ENCODE results near the gene TAPBPL. TPM values are rescaled to one million over a fixed set of nuclear protein-coding genes. Genes with fewer than 3 reads are reported as not detected.
"Not testable (repeated sequence)": the region's sequence is repeated elsewhere in the genome, so short reads cannot be mapped to it uniquely, and the experiment has no call there.

The TAPBPL gene
- polyA plus RNA-seq, 4 donors = 11.4 to 23.1 (median 16.9) TPM

DNA sequence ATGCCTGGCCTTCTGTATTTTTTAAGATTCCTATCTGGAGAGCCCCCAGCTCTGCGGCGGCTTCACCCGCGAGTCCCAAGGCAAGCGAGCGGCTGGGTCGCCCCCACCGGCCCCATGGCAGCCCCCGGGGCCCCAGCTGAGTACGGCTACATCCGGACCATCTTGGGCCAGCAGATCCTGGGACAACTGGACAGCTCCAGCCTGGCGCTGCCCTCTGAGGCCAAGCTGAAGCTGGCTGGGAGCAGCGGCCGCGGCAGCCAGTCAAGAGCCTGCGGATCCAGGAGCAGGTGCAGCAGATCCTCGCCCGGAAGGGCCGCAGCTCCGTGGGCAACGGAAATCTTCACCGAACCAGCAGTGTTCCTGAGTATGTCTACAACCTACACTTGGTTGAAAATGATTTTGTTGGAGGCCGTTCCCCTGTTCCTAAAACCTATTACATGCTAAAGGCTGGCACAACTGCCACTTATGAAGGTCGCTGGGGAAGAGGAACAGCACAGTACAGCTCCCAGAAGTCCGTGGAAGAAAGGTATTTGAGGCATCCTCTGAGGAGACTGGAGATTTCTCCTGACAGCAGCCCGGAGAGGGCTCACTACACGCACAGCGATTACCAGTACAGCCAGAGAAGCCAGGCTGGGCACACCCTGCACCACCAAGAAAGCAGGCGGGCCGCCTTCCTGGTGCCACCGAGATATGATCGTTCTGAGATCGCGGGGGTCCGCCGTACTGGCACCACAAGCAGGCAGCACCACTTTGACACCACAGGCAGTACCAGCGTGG is 25.9 kb downstream of the TAPBPL start:
- DNase-seq (ENCODE audit: low read depth in 4 of 4, low spot score in 3 of 4) = not testable (repeated sequence)

DNA sequence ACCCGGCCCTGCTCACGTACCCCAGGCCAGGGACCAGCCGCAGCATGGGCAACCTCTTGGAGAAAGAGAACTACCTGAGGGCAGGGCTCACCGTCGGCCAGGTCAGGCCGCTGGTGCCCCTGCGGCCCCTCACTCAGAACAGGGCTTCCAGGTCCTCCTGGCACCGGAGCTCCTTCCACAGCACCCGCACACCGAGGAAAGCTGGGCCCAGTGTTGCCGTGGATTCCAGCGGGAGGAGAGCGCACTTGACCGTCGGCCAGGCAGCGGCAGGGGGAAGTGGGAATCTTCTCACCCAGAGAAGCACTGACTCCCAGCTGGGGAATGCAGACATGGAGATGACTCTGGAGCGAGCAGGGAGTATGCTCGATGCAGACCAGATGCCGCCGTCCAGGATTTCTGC is 26.6 kb downstream of the TAPBPL start:
- DNase-seq (ENCODE audit: low read depth in 4 of 4, low spot score in 3 of 4) = no peak

DNA sequence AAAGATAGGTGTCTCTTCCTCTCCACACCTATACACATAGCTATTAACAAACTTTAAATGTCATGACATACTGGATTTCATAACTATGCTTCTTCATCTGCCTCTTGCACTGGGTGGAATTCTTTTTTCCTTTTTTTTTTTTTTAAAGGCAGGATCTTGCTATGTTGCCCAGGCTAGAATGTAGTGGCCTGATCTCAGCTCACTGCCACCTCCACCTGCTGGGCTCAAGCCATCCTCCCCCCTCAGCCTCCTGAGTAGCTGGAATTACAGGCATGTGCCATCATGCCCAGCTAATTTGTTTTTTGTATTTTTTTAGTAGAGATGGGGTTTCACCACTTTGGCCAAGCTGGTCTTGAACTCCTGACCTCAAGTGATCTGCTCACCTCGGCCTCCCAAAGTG is 36.4 kb downstream of the TAPBPL start:
- no peak for DNase-seq (ENCODE audit: low read depth in 4 of 4, low spot score in 3 of 4)

DNA sequence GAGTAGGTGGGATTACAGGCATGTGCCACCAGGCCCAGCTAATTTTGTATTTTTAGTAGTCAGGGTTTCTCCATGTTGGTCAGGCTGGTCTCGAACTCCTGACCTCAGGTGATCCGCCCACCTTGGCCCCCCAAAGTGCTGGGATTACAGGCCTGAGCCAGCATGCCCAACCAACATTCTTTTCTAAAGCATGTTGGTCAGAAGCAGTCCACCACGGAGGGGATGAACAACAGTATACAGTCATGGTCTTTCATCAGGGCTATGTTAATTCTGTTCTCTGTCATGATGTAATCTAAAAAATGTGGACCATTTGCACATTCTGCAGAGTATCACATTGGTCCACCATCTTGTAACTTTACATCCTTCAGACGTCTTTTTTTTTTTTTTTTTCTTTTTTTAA is 37.6 kb downstream of the TAPBPL start:
- no peak for DNase-seq (ENCODE audit: low read depth in 4 of 4, low spot score in 3 of 4)

DNA sequence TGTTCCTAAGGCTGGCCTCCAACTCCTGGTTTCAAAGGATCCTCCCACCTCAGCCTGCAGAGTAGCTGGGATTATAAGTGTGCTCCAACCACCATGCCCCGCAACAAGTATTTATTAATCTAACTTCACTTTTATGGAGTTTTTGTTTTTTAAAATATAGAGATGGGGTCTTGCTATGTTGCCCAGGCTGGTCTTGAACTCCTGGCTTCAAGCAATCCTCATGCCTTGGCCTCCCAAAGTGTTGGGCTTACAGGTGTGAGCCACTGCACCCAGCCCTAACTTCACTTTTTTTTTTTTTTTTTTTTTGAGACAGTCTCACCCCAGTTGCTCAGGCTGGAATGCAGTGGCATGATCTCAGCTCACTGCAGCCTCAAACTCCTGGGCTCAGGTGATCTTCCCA is 38.8 kb downstream of the TAPBPL start:
- DNase-seq (ENCODE audit: low read depth in 4 of 4, low spot score in 3 of 4) = not testable (repeated sequence)

DNA sequence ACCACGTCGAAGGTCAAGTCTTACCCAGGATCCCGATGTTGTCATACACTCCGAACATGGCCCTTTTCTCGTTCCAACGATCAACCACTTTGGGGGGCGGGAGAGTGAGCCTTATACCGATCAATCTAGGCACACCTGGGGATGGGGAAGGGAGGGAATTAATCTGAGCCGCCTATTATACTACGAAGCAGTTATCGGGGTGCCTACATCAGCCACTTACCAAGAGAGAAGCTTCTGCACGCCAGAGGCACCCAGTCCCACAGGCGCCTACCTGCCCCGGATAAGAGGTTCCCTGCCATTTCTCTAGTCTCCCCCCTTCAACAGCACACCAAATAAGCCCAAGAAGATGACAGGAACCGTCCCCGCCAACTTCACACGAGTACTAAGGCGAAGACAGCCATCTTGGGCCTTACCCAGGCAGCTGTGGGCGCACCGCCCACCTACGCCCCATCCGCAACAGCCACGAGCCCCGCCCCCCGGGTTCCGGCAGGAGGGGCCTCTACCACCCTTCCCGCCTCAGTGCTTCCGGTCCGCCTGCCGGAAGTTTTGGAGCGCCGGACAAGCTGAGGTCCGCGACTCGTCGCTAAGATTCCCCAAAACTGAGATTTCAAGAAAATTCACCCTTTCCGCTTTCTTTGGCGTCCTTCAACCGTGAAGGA is 41.1 kb downstream of the TAPBPL start, which contains the start of gene MRPL51:
MRPL51 (minus strand) TSS at position 425 of the 659 bp plus-strand sequence; CDS start at position 299, 126 bp downstream.
- DNase-seq (ENCODE audit: low read depth in 4 of 4, low spot score in 3 of 4) = peak; percentile 83 to 89 (median 85)

DNA sequence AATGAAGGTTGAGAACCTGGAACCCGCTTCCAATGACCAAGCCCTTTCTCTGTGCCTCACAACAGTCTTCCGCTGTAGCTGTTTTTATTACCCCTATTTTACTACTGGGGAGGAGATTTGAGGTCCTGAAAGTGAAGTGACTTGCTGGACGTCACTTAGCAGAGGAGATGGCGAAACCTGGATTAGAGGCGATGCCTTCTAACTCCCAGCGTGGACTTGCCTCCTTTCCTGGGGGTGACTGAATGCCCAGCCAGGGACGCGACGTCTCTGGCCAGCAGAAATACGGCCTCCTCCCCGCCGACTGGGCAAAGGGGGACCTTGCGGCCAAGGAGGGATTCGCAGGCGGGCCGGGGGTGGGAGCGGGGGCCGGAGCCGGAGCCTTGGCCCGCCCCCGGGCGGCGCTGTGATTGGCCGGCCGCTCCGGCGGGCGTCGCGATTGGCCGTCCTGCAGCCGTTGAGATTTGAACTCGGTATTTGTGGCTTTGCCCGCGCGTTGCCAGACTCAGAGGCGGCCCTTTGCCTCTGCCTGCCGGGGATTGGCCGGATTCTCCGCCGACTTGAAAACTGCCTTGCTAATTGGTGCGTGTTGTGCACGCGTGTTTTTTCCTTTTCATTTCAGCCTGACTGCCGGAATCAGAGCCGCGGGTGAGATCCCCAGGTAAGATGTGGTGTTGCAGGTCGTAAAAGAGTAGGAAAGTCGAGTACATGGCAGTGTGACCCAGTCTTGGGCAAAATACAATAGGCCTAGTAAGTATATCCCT is 41.8 kb downstream of the TAPBPL start, which contains the start of gene NCAPD2:
NCAPD2 (plus strand) TSS at position 606 of the 761 bp plus-strand sequence. CDS start 997 bp downstream, outside the sequence.
- DNase-seq (ENCODE audit: low read depth in 4 of 4, low spot score in 3 of 4) = peak; percentile 84 to 89 (median 84)

DNA sequence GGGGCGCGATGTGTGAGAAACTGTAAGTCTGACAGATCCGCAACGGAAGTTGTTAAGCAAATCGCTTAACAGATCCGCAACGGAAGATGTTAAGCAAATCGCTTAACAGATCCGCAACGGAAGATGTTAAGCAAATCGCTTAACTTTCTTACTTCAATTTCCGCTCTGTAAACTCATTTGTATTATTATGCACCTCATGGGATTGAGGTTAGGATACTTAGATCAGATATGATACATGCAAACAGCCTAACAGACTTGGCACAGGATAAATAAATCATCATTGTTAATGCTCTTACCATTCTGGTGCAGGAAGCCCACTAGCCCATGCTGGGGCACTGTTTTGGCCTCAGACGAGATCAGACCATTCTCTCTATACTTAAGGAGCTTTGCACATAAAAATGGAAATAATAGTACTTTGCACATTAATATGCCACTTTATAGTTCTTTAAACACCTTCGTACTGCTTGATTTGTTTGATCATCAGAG is 42.5 kb downstream of the TAPBPL start:
- no peak for DNase-seq (ENCODE audit: low read depth in 4 of 4, low spot score in 3 of 4)

DNA sequence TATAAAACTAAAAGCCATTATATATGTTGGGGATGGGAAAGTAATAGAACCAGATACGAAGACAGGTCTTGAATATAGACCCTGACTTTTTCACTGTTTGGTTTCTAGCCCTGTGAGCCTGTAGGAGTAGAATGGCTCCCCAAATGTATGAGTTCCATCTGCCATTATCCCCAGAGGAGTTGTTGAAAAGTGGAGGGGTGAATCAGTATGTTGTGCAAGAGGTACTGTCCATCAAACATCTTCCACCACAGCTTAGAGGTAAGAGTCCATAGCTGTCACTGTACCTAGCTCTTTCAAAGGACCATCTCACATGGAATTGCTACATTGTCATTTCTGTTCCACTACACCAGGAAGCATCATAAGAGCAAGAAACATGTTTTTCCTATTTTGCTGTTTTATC is 43.1 kb downstream of the TAPBPL start:
- DNase-seq (ENCODE audit: low read depth in 4 of 4, low spot score in 3 of 4) = no peak

DNA sequence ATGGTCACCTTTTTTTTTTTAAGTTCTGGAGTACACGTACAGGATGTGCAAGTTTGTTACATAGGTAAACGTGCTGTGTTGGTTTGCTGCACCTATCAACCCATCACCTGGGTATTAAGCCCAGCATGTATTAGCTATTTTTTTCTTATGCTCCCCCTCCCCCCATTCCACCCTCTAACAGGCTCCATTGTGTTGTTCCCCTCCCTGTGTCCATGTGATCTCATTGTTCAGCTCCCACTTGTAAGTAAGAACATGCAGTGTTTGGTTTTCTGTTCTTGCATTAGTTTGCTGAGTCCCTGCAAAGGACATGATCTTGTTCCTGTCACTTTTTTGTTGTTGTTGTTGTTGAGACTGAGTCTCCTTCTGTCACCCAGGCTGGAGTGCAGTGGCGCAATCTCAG is 45.4 kb downstream of the TAPBPL start:
- DNase-seq (ENCODE audit: low read depth in 4 of 4, low spot score in 3 of 4) = not testable (repeated sequence)

DNA sequence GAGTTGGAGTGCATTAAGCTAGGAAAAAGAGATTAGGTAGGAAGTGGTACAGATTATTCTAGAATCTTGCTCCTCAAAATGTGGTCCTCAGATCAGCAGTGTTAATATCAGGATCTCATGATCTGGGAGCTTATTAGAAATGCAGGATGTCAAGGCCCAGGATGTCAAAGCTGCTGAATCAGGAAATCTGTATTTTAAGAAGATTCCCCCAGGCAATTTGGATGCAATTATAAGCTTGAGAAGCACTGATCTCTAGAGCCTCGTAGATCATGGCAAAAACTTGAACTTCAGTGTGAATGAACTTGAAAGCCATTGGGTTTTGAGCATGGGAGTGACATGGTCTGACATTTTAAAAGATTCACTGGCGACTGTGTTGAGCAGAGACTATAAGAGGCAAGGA is 48.6 kb downstream of the TAPBPL start:
- DNase-seq (ENCODE audit: low read depth in 4 of 4, low spot score in 3 of 4) = no peak

DNA sequence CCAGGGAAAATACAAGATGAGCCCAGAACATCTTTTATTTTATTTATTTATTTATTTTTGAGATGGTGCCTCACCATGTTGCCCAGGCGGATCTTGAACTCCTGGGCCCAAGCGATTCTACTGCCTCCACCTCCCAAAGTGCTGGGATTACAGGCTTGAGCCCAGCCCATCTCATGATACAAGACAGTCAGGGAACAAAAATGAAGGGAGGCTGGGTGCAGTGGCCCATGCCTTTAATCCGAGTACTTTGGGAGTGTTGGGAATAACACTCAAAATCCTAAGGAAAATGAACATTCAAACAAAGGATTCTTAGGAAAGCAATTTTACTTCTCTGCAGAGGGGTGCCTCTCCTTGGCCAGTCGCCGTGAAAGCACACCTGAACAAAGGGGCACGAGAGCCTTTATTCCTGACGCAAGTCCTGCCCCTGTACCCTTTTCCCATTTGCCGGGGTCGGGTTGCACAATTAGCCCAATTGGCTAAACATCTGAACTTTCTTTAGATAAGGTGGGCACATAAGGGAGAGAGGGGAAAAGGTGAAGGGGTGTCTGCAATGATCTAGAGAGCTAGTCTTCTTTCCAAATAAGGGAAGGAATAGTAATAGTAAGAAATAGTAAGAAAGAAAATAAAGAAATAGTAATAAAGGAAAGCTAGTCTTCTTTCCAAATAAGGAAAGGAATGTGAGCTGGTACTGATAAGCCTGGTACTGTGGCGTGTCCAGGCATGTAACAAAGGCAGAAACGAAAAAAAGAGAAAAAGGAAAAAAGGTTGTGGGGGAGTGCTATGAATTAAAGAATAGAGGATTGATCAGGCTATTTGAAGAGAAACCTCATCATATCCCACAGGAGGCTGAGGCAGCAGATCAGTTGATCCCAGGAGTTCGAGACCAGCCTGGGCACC is 55.5 kb downstream of the TAPBPL start:
- no peak for DNase-seq (ENCODE audit: low read depth in 4 of 4, low spot score in 3 of 4)

DNA sequence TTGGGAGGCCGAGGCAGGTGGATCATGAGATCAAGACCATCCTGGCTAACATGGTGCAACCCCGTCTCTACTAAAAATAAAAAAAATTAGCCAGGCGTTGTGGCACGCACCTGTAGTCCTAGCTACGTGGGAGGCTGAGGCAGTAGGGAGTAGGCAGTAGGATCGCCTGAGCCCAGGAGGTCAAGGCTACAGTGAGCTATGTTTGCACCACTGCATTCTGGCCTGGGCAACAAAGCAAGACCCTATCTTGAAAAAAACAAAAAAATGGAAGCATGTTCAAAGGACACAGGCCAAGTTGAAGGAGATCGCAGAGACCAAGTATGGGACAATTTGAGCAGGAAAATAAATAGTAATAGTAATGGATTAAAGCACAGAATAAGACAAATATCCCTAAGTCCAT is 56.2 kb downstream of the TAPBPL start:
- no peak for DNase-seq (ENCODE audit: low read depth in 4 of 4, low spot score in 3 of 4)

Other genes starting within 250 kb of the TAPBPL start
- gene PLEKHG6, start 141.4 kb upstream of the TAPBPL start, polyA plus RNA-seq (ENCODE audit: insufficient read length in 4 of 4) = 1 to 10 TPM; 1.1 to 7.5 (median 4.7) TPM
- gene TNFRSF1A, start 110.0 kb upstream of the TAPBPL start, polyA plus RNA-seq (ENCODE audit: insufficient read length in 4 of 4) = 100 to 1,000 TPM in 2 of 4 donors, 10 to 100 TPM in 2; 82.1 to 173 (median 109) TPM
- 10 to 100 TPM; 12.6 to 77.8 (median 68.9) TPM for gene SCNN1A, start 76.5 kb upstream of the TAPBPL start, polyA plus RNA-seq (ENCODE audit: insufficient read length in 4 of 4)
- 10 to 100 TPM; 56.2 to 71.2 (median 61.7) TPM for gene LTBR, start 67.9 kb upstream of the TAPBPL start, polyA plus RNA-seq (ENCODE audit: insufficient read length in 4 of 4)
- gene CD27, start 7.1 kb upstream of the TAPBPL start, polyA plus RNA-seq (ENCODE audit: insufficient read length in 4 of 4) = 1 to 10 TPM in 3 of 4 donors, under 1 TPM in 1; 0.82 to 1.6 (median 1.2) TPM
- 10 to 100 TPM; 10.1 to 11.9 (median 10.5) TPM for gene VAMP1, start 18.6 kb downstream of the TAPBPL start, polyA plus RNA-seq (ENCODE audit: insufficient read length in 4 of 4)
- gene MRPL51, start 41.2 kb downstream of the TAPBPL start, polyA plus RNA-seq (ENCODE audit: insufficient read length in 4 of 4) = 100 to 1,000 TPM; 143 to 185 (median 168) TPM
- gene NCAPD2, start 42.1 kb downstream of the TAPBPL start, polyA plus RNA-seq (ENCODE audit: insufficient read length in 4 of 4) = 10 to 100 TPM; 52.6 to 63.6 (median 61.8) TPM
- 1,000 to 10,000 TPM; 1,094 to 2,101 (median 1,851) TPM for gene GAPDH, start 82.5 kb downstream of the TAPBPL start, polyA plus RNA-seq (ENCODE audit: insufficient read length in 4 of 4)
- gene IFFO1, start 104.0 kb downstream of the TAPBPL start, polyA plus RNA-seq (ENCODE audit: insufficient read length in 4 of 4) = 10 to 100 TPM; 11.8 to 23.9 (median 17.7) TPM
- 10 to 100 TPM; 19.7 to 36.1 (median 26.3) TPM for gene NOP2, start 116.2 kb downstream of the TAPBPL start, polyA plus RNA-seq (ENCODE audit: insufficient read length in 4 of 4)
- 100 to 1,000 TPM; 176 to 296 (median 281) TPM for gene CHD4, start 155.3 kb downstream of the TAPBPL start, polyA plus RNA-seq (ENCODE audit: insufficient read length in 4 of 4)
- gene LPAR5, start 183.9 kb downstream of the TAPBPL start, polyA plus RNA-seq (ENCODE audit: insufficient read length in 4 of 4) = 1 to 10 TPM; 1.1 to 2.2 (median 1.4) TPM
- gene ACRBP, start 195.4 kb downstream of the TAPBPL start, polyA plus RNA-seq (ENCODE audit: insufficient read length in 4 of 4) = 1 to 10 TPM; 3.1 to 6.8 (median 3.9) TPM
- gene ING4, start 211.1 kb downstream of the TAPBPL start, polyA plus RNA-seq (ENCODE audit: insufficient read length in 4 of 4) = 100 to 1,000 TPM in 3 of 4 donors, 10 to 100 TPM in 1; 96.8 to 126 (median 114) TPM
- 10 to 100 TPM; 75.0 to 94.3 (median 87.7) TPM for gene ZNF384, start 237.3 kb downstream of the TAPBPL start, polyA plus RNA-seq (ENCODE audit: insufficient read length in 4 of 4)
- gene PIANP, start 248.8 kb downstream of the TAPBPL start, polyA plus RNA-seq (ENCODE audit: insufficient read length in 4 of 4) = 10 to 100 TPM; 10.4 to 16.3 (median 14.3) TPM